Neural progenitor cell (in vitro differentiated cells): ENCODE results near the gene CLNK. TPM values are rescaled to one million over a fixed set of nuclear protein-coding genes. Genes with fewer than 3 reads are reported as not detected.

ENCODE experiments used
- DNase-seq: peaks from one replicate; pipeline ENCODE4 v3.0.0-alpha.2; 2016; ENCODE audit warnings: low spot score
- H2AFZ ChIP-seq: fragments of 200-600 bp; sonication (generic); replicated peaks from 2 replicates; pipeline ENCODE4 v1.6.1; 2016; ENCODE audit warnings: antibody characterized with exemption
- H3F3A ChIP-seq: fragments of 200-600 bp; sonication (generic); 2 replicates; pipeline ENCODE4 v1.6.1; 2016; ENCODE audit warnings: antibody characterized with exemption, low read depth
- H3K27ac ChIP-seq: fragments of 200-600 bp; sonication (generic); 2 replicates; pipeline ENCODE4 v1.5.1; 2016; ENCODE audit warnings: mild to moderate bottlenecking
- H3K27me3 ChIP-seq: fragments of 200-600 bp; sonication (generic); 2 replicates; pipeline ENCODE4 v1.6.1; 2016; ENCODE audit warnings: mild to moderate bottlenecking, moderate library complexity
- H3K36me3 ChIP-seq: fragments of 200-600 bp; sonication (generic); 2 replicates; pipeline ENCODE4 v1.5.1; 2016
- H3K4me1 ChIP-seq: fragments of 200-600 bp; sonication (generic); 2 replicates; pipeline ENCODE4 v1.6.1; 2016; ENCODE audit warnings: mixed run types
- H3K4me2 ChIP-seq: fragments of 200-600 bp; sonication (generic); 2 replicates; pipeline ENCODE4 v1.6.1; 2016
- H3K4me3 ChIP-seq: fragments of 200-600 bp; sonication (generic); 2 replicates; pipeline ENCODE4 v1.5.1; 2016
- H3K79me2 ChIP-seq: fragments of 200-600 bp; sonication (generic); 2 replicates; pipeline ENCODE4 v1.6.1; 2016; ENCODE audit warnings: low read depth
- H3K9ac ChIP-seq: fragments of 200-600 bp; sonication (generic); 2 replicates; pipeline ENCODE4 v1.6.1; 2016
- H3K9me3 ChIP-seq: fragments of 200-600 bp; sonication (generic); 2 replicates; pipeline ENCODE4 v1.5.1; 2016; ENCODE audit warnings: low read depth
- H4K20me1 ChIP-seq: fragments of 200-600 bp; sonication (generic); 2 replicates; pipeline ENCODE4 v1.6.1; 2016; ENCODE audit warnings: low read depth
- H3K27ac Mint-ChIP-seq: 3 replicates; pipeline ENCODE4 v1.8.0; 2021; ENCODE audit warnings: mixed read lengths
- H3K27me3 Mint-ChIP-seq: 2 replicates; pipeline ENCODE4 v1.8.0; 2022; ENCODE audit warnings: low read depth, mild to moderate bottlenecking, inconsistent platforms, moderate library complexity, mixed read lengths; ENCODE audit not compliant: insufficient read depth
- H3K36me3 Mint-ChIP-seq: 3 replicates; pipeline ENCODE4 v1.8.0; 2021; ENCODE audit warnings: mixed read lengths
- H3K4me1 Mint-ChIP-seq: 3 replicates; pipeline ENCODE4 v1.8.0; 2021; ENCODE audit warnings: mixed read lengths
- H3K4me3 Mint-ChIP-seq: 3 replicates; pipeline ENCODE4 v1.8.0; 2021; ENCODE audit warnings: mild to moderate bottlenecking, moderate library complexity, mixed read lengths
- H3K9me3 Mint-ChIP-seq: 3 replicates; pipeline ENCODE4 v1.8.0; 2020; ENCODE audit warnings: mixed read lengths
- EZH2 ChIP-seq: fragments of 200-600 bp; sonication (generic); IDR thresholded peaks from 2 replicates; pipeline ENCODE4 v1.6.1; 2017; ENCODE audit warnings: antibody characterized with exemption, mild to moderate bottlenecking, moderate library complexity
- EZH2phosphoT487 ChIP-seq: fragments of 200-600 bp; sonication (generic); IDR thresholded peaks from 2 replicates; pipeline ENCODE4 v1.6.1; 2017; ENCODE audit warnings: antibody characterized with exemption
- total RNA-seq: library from RNA; depleted of rRNA; stranded (reverse); fragments of >200 nt; gene quantifications from 2 replicates; pipeline ENCODE4 v1.2.3, GENCODE V29; 2015; ENCODE audit warnings: low replicate concordance
- TF ChIP-seq, protein P1 (sequence below): fragments of 200-600 bp; sonication (generic); IDR thresholded peaks from 2 replicates; pipeline ENCODE4 v1.5.1; 2017; ENCODE audit warnings: antibody characterized with exemption, mild to moderate bottlenecking

The CLNK gene
- total RNA-seq, 1 donor from 2014 or later = not detected

DNA sequence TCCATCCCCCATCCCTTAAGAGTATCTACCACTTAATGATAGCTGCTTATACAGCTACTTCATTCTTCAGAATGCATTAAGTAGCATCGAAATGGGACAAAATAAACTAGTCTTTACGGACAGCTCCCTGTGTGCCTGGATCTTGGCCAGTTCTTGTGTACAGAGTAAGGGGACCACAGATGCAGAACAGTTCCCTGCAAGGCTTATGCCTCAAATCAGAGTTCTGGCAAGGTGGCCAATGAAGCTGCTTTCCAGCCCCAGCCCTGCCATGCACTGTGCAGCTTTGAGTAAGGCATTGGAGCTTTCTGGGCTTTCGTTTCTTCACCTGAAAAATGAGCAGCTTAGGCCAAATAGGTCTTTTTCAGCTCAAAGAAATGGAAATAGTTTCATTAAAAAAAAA lies 14.2 kb downstream of the CLNK start:
- no peaks in the 10 kb centered on the region for H3K9me3 Mint-ChIP-seq

DNA sequence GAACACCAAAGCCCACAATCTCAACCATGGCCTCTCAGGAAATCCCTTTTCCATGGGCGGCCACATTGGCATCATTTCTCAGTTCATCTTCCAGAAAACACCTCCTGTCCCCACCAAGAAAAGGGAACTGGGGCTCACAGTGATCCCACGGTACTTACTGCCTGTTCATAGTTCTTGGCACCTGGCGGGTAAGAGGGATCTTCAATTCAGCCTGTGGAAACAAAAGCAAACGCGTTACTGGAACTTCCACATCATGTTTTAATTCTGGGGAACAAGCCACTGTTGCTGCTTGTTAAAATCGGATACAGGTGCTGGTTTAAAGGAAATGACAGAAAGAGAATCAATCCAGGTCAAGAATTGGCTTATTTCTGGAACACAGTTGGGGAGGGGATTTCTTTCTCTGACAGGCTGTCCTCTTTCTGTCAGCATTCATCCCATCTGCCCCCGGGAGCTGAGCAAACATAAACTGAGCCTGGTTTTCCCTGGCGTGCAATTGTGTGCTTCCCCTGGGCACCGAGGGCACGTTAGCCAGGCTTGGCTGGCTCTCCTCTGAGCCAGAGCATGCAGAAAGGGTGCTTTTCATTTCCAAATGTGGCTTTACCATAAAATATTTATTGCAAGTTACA lies 16.8 kb downstream of the CLNK start:
- Histone ChIP-seq H2AFZ (no peak overlapping the region), H3K79me2 (no peaks in the 10 kb centered on the region), H3K4me2 (peak overlapping the region; percentile 42), H3K27ac (peak overlapping the region; percentile 13), H3K9me3 (no peaks in the 10 kb centered on the region), H3K27me3 (no peaks in the 10 kb centered on the region), H3K36me3 (no peaks in the 10 kb centered on the region), H3K9ac (no peak overlapping the region), H4K20me1 (no peaks in the 10 kb centered on the region), H3K4me1 (peaks cover 12% of the 10 kb centered on the region), H3K4me3 (no peak overlapping the region), H3F3A (no peaks in the 10 kb centered on the region)
- Mint-ChIP-seq H3K9me3 (no peaks in the 10 kb centered on the region), H3K27me3 (peaks cover 8% of the 10 kb centered on the region), H3K4me3 (no peak overlapping the region), H3K4me1 (no peaks in the 10 kb centered on the region), H3K36me3 (no peaks in the 10 kb centered on the region), H3K27ac (no peak overlapping the region)
- TF ChIP-seq, protein P1, sequence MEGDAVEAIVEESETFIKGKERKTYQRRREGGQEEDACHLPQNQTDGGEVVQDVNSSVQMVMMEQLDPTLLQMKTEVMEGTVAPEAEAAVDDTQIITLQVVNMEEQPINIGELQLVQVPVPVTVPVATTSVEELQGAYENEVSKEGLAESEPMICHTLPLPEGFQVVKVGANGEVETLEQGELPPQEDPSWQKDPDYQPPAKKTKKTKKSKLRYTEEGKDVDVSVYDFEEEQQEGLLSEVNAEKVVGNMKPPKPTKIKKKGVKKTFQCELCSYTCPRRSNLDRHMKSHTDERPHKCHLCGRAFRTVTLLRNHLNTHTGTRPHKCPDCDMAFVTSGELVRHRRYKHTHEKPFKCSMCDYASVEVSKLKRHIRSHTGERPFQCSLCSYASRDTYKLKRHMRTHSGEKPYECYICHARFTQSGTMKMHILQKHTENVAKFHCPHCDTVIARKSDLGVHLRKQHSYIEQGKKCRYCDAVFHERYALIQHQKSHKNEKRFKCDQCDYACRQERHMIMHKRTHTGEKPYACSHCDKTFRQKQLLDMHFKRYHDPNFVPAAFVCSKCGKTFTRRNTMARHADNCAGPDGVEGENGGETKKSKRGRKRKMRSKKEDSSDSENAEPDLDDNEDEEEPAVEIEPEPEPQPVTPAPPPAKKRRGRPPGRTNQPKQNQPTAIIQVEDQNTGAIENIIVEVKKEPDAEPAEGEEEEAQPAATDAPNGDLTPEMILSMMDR = no peak
- TF ChIP-seq EZH2 (no peak), EZH2phosphoT487 (no peak)
- DNase-seq = peak; percentile 21

More for the DNA sequence above, 14.2 kb downstream of the CLNK start:
- Histone ChIP-seq H3K4me3 (no peak overlapping the region), H3K9me3 (no peaks in the 10 kb centered on the region), H3K4me2 (no peak overlapping the region), H3K9ac (no peak overlapping the region), H3K79me2 (no peaks in the 10 kb centered on the region), H3K36me3 (no peaks in the 10 kb centered on the region), H2AFZ (no peak overlapping the region), H3K4me1 (peaks cover 12% of the 10 kb centered on the region), H3F3A (no peaks in the 10 kb centered on the region), H3K27me3 (no peaks in the 10 kb centered on the region), H3K27ac (no peak overlapping the region), H4K20me1 (no peaks in the 10 kb centered on the region)
- no peaks in the 10 kb centered on the region for H3K36me3 Mint-ChIP-seq
- DNase-seq = no peak
- TF ChIP-seq EZH2phosphoT487 = no peak
- TF ChIP-seq, protein P1 = no peak
- TF ChIP-seq EZH2 = no peak
- H3K27ac Mint-ChIP-seq = no peak overlapping the region
- no peaks in the 10 kb centered on the region for H3K4me1 Mint-ChIP-seq
- H3K27me3 Mint-ChIP-seq = peaks cover 10% of the 10 kb centered on the region
- H3K4me3 Mint-ChIP-seq = no peak overlapping the region

DNA sequence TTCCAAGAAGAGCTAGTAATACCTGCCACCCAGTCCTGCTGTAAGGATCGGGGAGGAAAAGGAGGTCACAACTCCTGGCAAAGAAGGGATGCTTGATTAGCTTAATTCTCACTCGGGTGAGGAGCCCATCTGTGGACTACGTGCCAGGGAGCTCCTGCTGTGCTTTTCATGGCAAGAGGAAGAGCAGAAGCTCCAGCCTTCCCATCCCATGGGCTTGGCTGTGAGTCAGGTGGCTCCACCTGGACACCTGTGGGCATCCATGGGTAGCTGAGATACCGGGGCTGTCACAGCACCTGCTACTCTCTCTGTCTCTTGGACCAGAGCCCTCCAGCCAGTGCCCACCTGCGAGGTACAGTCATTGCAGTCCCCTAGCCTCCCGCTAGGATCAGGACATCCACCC lies 18.0 kb downstream of the CLNK start:
- Mint-ChIP-seq H3K9me3 (no peaks in the 10 kb centered on the region), H3K36me3 (no peaks in the 10 kb centered on the region), H3K4me3 (no peak overlapping the region), H3K27ac (no peak overlapping the region), H3K27me3 (peaks cover 8% of the 10 kb centered on the region), H3K4me1 (no peaks in the 10 kb centered on the region)
- no peak overlapping the region for H3K9ac ChIP-seq
- H3K4me2 ChIP-seq = no peak overlapping the region
- no peak overlapping the region for H3K27ac ChIP-seq
- no peaks in the 10 kb centered on the region for H3K79me2 ChIP-seq
- no peaks in the 10 kb centered on the region for H3K9me3 ChIP-seq
- H3K36me3 ChIP-seq = no peaks in the 10 kb centered on the region
- no peaks in the 10 kb centered on the region for H3F3A ChIP-seq
- no peak for DNase-seq
- no peak overlapping the region for H2AFZ ChIP-seq
- TF ChIP-seq EZH2 (no peak), EZH2phosphoT487 (no peak)
- TF ChIP-seq, protein P1 = no peak
- H3K27me3 ChIP-seq = no peaks in the 10 kb centered on the region
- H3K4me3 ChIP-seq = no peak overlapping the region
- H4K20me1 ChIP-seq = no peaks in the 10 kb centered on the region
- H3K4me1 ChIP-seq = peaks cover 12% of the 10 kb centered on the region
